GM12878 (cell line): ENCODE results near the gene SPATA31C1. TPM values are rescaled to one million over a fixed set of nuclear protein-coding genes. Genes with fewer than 3 reads are reported as not detected.

ENCODE experiments used
- ATAC-seq: fragments of 200-7000 bp; cut with Tn5 transposase; 3 replicates; pipeline ENCODE4 v1.9.1; 2020; ENCODE audit warnings: mild to moderate bottlenecking, moderate library complexity
- BruUV-seq: library from RNA; stranded (reverse); fragments of 400-500 nt; replicated peaks from 2 replicates; lab custom pipeline; 2021; lab: Mats Ljungman, UMichigan
- CTCF ChIA-PET: fragments of 300-600 bp; sonication (Branson Sonifier 250); formaldehyde crosslinking; extraction: SDS; loops from one replicate; lab custom pipeline; 2021; ENCODE audit warnings: inconsistent platforms; lab: Yijun Ruan, JAX
- POLR2A ChIA-PET: fragments of 350-600 bp; formaldehyde crosslinking; extraction: SDS; loops from one replicate; lab custom pipeline; 2021; ENCODE audit warnings: inconsistent platforms; lab: Charles Lee
- RAD21 ChIA-PET: fragments of 300-600 bp; sonication (Branson Sonifier 250); formaldehyde crosslinking; loops from one replicate; lab custom pipeline; 2023; ENCODE audit warnings: antibody characterized with exemption; ENCODE audit not compliant: unreplicated experiment; lab: Charles Lee
- SMC1A ChIA-PET: fragments of 300-600 bp; sonication (Branson Sonifier 250); formaldehyde crosslinking; loops from one replicate; lab custom pipeline; 2023; ENCODE audit not compliant: unreplicated experiment, uncharacterized antibody; lab: Charles Lee
- DNase-seq: peaks from one replicate; pipeline ENCODE4 v3.0.0-alpha.2; 2011; ENCODE audit warnings: low read depth, low spot score
- FAIRE-seq: peaks from 3 replicates; lab custom pipeline; 2011; peaks lifted over from hg19 to GRCh38; lab: Jason Lieb, UNC
- H2AFZ ChIP-seq: 2 replicates; pipeline ENCODE4 v1.6.0; 2011; ENCODE audit warnings: low read depth, low read length, control low read depth; ENCODE audit not compliant: control insufficient read depth
- H3K27ac ChIP-seq: 2 replicates; pipeline ENCODE4 v1.5.1; 2011; ENCODE audit warnings: control low read depth; ENCODE audit not compliant: control insufficient read depth, insufficient read depth
- H3K27me3 ChIP-seq, 2 experiments: replicated peaks in 1 of 2; 2 replicates each; pipeline versions ENCODE4 v1.6.0 to v1.6.1; 2011; ENCODE audit warnings: low read length in 1 of 2; ENCODE audit not compliant: control insufficient read depth in 2 of 2, insufficient read depth in 2 of 2
- H3K36me3 ChIP-seq, 2 experiments: 2 replicates each; pipeline ENCODE4 v1.5.1; 2011; ENCODE audit warnings: low read length in 1 of 2; ENCODE audit not compliant: control insufficient read depth in 2 of 2, insufficient read depth in 2 of 2
- H3K4me1 ChIP-seq: 2 replicates; pipeline ENCODE4 v1.6.1; 2011; ENCODE audit warnings: mild to moderate bottlenecking, low read length, moderate library complexity, mixed read lengths; ENCODE audit not compliant: control insufficient read depth, insufficient read depth
- H3K4me2 ChIP-seq: 2 replicates; pipeline ENCODE4 v1.6.0; 2011; ENCODE audit warnings: control low read depth; ENCODE audit not compliant: control insufficient read depth, insufficient read depth
- H3K4me3 ChIP-seq: fragments of 200-600 bp; sonication (generic); 2 replicates; pipeline ENCODE4 v1.5.1; 2016
- H3K79me2 ChIP-seq: 2 replicates; pipeline ENCODE4 v1.6.0; 2011; ENCODE audit warnings: low read length; ENCODE audit not compliant: control insufficient read depth, insufficient read depth
- H3K9ac ChIP-seq: 2 replicates; pipeline ENCODE4 v1.8.0; 2011; ENCODE audit warnings: low read length, control low read depth, mixed read lengths; ENCODE audit not compliant: control insufficient read depth, insufficient read depth
- H3K9me3 ChIP-seq: replicated peaks from 3 replicates; pipeline ENCODE4 v1.5.1; 2011; ENCODE audit warnings: mild to moderate bottlenecking, low read length; ENCODE audit not compliant: control insufficient read depth, insufficient read depth
- H4K20me1 ChIP-seq: 2 replicates; pipeline ENCODE4 v1.6.0; 2011; ENCODE audit not compliant: control insufficient read depth, insufficient read depth
- RB1 ChIP-seq: fragments of 450-650 bp; formaldehyde crosslinking; IDR thresholded peaks from 2 replicates; pipeline ENCODE4 v1.6.1; 2017; ENCODE audit warnings: mild to moderate bottlenecking, borderline replicate concordance
- ZZZ3 ChIP-seq: IDR thresholded peaks from 2 replicates; pipeline ENCODE4 v1.6.1; 2011; ENCODE audit warnings: low read depth; ENCODE audit not compliant: control insufficient read depth, insufficient read length
- WGBS: methylation state at CpG from one replicate; pipeline ENCODE4 v1.1.6; 2016; ENCODE audit warnings: low lambda C conversion rate; ENCODE audit not compliant: insufficient replicate concordance, insufficient coverage; ENCODE audit errors: missing lambda C conversion rate; 5-methylcytosine and 5-hydroxymethylcytosine counted together
- in situ Hi-C: fragments of 300-500 bp; cut with MboI; formaldehyde crosslinking; loops from 9 replicates; pipeline ENCODE4 v1.14.3; 2018; ENCODE audit warnings: mixed read lengths
- intact Hi-C: fragments of 100-400 bp; cut with micrococcal nuclease; formaldehyde crosslinking; loops from one replicate; pipeline ENCODE4 v1.14.2; 2022; ENCODE audit not compliant: unreplicated experiment
- polyA plus RNA-seq, 11 experiments: library from polyadenylated mRNA; depleted of rRNA in 4 of 11; unstranded in 6 of 11; stranded (reverse) in 5 of 11; fragments of >200 nt; fragmentation: Nextera tagmentation in 4 of 11; fragmentation: Illumina TruSeq in 1 of 11; extraction: Ambion mirVana in 4 of 11; extraction: Trizol in 1 of 11; gene quantifications; 1 replicate in 1 of 11; 2 replicates in 10 of 11; pipeline versions ENCODE4 v1.2.1 to v1.2.3, GENCODE V29; 2011 to 2016; ENCODE audit warnings: inconsistent platforms in 2 of 11, missing spikeins in 2 of 11, low read depth in 1 of 11
- total RNA-seq, 4 experiments: library from RNA; depleted of rRNA in 3 of 4; stranded (reverse); fragments of >200 nt in 3 of 4; fragmentation: Illumina TruSeq in 1 of 4; extraction: Trizol in 1 of 4; gene quantifications; 2 replicates each; pipeline versions ENCODE4 v1.2.1 to v1.2.3, GENCODE V29; 2013 to 2021
- TF ChIP-seq, protein P1 (sequence below): IDR thresholded peaks from 2 replicates; pipeline ENCODE4 v1.6.1; 2012; ENCODE audit warnings: low read depth, low read length, improper control_type of control experiment

The SPATA31C1 gene
- total and polyA plus RNA-seq, 10 of the 15 experiments (the other 5 are each of a cell fraction or from before 2014, with no cell fraction given), result not detected

DNA sequence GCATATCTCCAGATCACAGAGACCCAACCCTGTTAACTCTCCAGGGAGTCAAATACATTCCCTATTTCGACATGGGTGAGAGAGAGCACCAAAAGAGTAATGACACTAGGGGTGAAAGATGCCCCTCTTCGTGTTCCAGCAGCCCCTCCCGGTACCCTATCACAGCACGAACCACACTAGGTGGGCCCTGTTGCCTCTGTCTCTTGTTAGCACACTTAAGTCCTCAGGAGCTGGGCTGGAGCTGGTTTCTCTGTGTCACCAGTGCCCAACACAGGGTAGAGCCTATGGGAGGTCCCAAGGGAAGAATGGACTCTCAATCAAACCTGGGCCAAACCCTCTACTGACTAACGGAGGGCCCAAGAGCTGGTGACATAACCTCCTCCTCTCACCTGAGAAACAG is 55.4 kb downstream of the SPATA31C1 start:
- no peak overlapping the region for H3K27ac ChIP-seq
- ATAC-seq (no peak), FAIRE-seq (no peak), DNase-seq (no peak)
- H4K20me1 ChIP-seq, result no peaks in the 10 kb centered on the region
- no peaks in the 10 kb centered on the region for H3K36me3 ChIP-seq
- H3K9me3 ChIP-seq, result peaks cover 4% of the 10 kb centered on the region; the same call in 1 of the 3 replicates
- no peaks in the 10 kb centered on the region for H3K27me3 ChIP-seq
- WGBS, result 7% methylated on average over 5 of the region's 5 CpGs
- H3K79me2 ChIP-seq, result no peaks in the 10 kb centered on the region
- H2AFZ ChIP-seq, result no peak overlapping the region
- H3K4me2 ChIP-seq, result no peak overlapping the region
- in situ Hi-C loops (no loop called here), intact Hi-C loops (no loop called here)
- SMC1A ChIA-PET, result no interaction called here
- CTCF ChIA-PET, result no interaction called here
- TF ChIP-seq, protein P1, sequence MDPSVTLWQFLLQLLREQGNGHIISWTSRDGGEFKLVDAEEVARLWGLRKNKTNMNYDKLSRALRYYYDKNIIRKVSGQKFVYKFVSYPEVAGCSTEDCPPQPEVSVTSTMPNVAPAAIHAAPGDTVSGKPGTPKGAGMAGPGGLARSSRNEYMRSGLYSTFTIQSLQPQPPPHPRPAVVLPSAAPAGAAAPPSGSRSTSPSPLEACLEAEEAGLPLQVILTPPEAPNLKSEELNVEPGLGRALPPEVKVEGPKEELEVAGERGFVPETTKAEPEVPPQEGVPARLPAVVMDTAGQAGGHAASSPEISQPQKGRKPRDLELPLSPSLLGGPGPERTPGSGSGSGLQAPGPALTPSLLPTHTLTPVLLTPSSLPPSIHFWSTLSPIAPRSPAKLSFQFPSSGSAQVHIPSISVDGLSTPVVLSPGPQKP, result no peak
- TF ChIP-seq ZZZ3, result no peak
- TF ChIP-seq RB1, result no peak
- no peaks in the 10 kb centered on the region; the same call in 1 of the 2 replicates for H3K4me1 ChIP-seq
- no peak overlapping the region for H3K9ac ChIP-seq
- RAD21 ChIA-PET, result no interaction called here
- POLR2A ChIA-PET, result no interaction called here
- BruUV-seq, result no TSS peak
- no peak overlapping the region for H3K4me3 ChIP-seq

Other genes with a start within 250 kb of the SPATA31C1 start
- gene CTSL, start 191.8 kb upstream of the SPATA31C1 start, total RNA-seq (2014; rRNA removed), result not detected in 2 replicates
- gene CTSL, start 191.8 kb upstream of the SPATA31C1 start, total RNA-seq (2014; rRNA removed; fragmentation: Illumina TruSeq; extraction: Trizol), result not detected in 2 replicates
- 0.72 TPM in 1 of 2 replicates, not detected in the other for gene CTSL, start 191.8 kb upstream of the SPATA31C1 start, total RNA-seq (2021)
- not detected in 2 replicates for gene CTSL, start 191.8 kb upstream of the SPATA31C1 start, polyA plus RNA-seq (2011; rRNA removed)
- not detected in 2 replicates for gene CTSL, start 191.8 kb upstream of the SPATA31C1 start, polyA plus RNA-seq (2014; fragmentation: Illumina TruSeq; extraction: Trizol)
- gene CTSL, start 191.8 kb upstream of the SPATA31C1 start, polyA plus RNA-seq (2014; fragmentation: Nextera tagmentation; extraction: Ambion mirVana), result not detected
- gene CTSL, start 191.8 kb upstream of the SPATA31C1 start, polyA plus RNA-seq (2014; rRNA removed), result not detected in 2 replicates
- under 1 TPM in 1 of 2 experiments, not detected in 1; 0.24 TPM for gene CTSL, start 191.8 kb upstream of the SPATA31C1 start, polyA plus RNA-seq (2016; fragmentation: Nextera tagmentation; extraction: Ambion mirVana)
- not detected in 2 replicates for gene SPATA31E1, start 35.1 kb upstream of the SPATA31C1 start, total RNA-seq (2014; rRNA removed)
- not detected in 2 replicates for gene SPATA31E1, start 35.1 kb upstream of the SPATA31C1 start, total RNA-seq (2014; rRNA removed; fragmentation: Illumina TruSeq; extraction: Trizol)
- not detected in 2 replicates for gene SPATA31E1, start 35.1 kb upstream of the SPATA31C1 start, total RNA-seq (2021)
- gene SPATA31E1, start 35.1 kb upstream of the SPATA31C1 start, polyA plus RNA-seq (2011; rRNA removed), result not detected in 2 replicates
- gene SPATA31E1, start 35.1 kb upstream of the SPATA31C1 start, polyA plus RNA-seq (2014; fragmentation: Illumina TruSeq; extraction: Trizol), result not detected in 2 replicates
- not detected for gene SPATA31E1, start 35.1 kb upstream of the SPATA31C1 start, polyA plus RNA-seq (2014; fragmentation: Nextera tagmentation; extraction: Ambion mirVana)
- gene SPATA31E1, start 35.1 kb upstream of the SPATA31C1 start, polyA plus RNA-seq (2014; rRNA removed), result not detected in 2 replicates
- gene SPATA31E1, start 35.1 kb upstream of the SPATA31C1 start, polyA plus RNA-seq (2016; fragmentation: Nextera tagmentation; extraction: Ambion mirVana), result not detected
- gene CDK20, start 56.6 kb downstream of the SPATA31C1 start, total RNA-seq (2014; rRNA removed), result under 0.01 and 0.06 TPM in 2 replicates
- gene CDK20, start 56.6 kb downstream of the SPATA31C1 start, total RNA-seq (2014; rRNA removed; fragmentation: Illumina TruSeq; extraction: Trizol), result not detected in 2 replicates
- 0.11 TPM in 1 of 2 replicates, not detected in the other for gene CDK20, start 56.6 kb downstream of the SPATA31C1 start, total RNA-seq (2021)
- not detected in 2 replicates for gene CDK20, start 56.6 kb downstream of the SPATA31C1 start, polyA plus RNA-seq (2011; rRNA removed)
- 0.04 TPM in 1 of 2 replicates, not detected in the other for gene CDK20, start 56.6 kb downstream of the SPATA31C1 start, polyA plus RNA-seq (2014; fragmentation: Illumina TruSeq; extraction: Trizol)
- under 1 TPM in 1 of 2 experiments, not detected in 1; 0.05 TPM for gene CDK20, start 56.6 kb downstream of the SPATA31C1 start, polyA plus RNA-seq (2014; fragmentation: Nextera tagmentation; extraction: Ambion mirVana)
- 0.03 and 0.20 TPM in 2 replicates for gene CDK20, start 56.6 kb downstream of the SPATA31C1 start, polyA plus RNA-seq (2014; rRNA removed)
- not detected for gene CDK20, start 56.6 kb downstream of the SPATA31C1 start, polyA plus RNA-seq (2016; fragmentation: Nextera tagmentation; extraction: Ambion mirVana)
- not detected in 2 replicates for gene SPATA31C2, start 220.5 kb downstream of the SPATA31C1 start, total RNA-seq (2014; rRNA removed)
- not detected in 2 replicates for gene SPATA31C2, start 220.5 kb downstream of the SPATA31C1 start, total RNA-seq (2014; rRNA removed; fragmentation: Illumina TruSeq; extraction: Trizol)
- not detected in 2 replicates for gene SPATA31C2, start 220.5 kb downstream of the SPATA31C1 start, total RNA-seq (2021)
- gene SPATA31C2, start 220.5 kb downstream of the SPATA31C1 start, polyA plus RNA-seq (2011; rRNA removed), result not detected in 2 replicates
- gene SPATA31C2, start 220.5 kb downstream of the SPATA31C1 start, polyA plus RNA-seq (2014; fragmentation: Illumina TruSeq; extraction: Trizol), result not detected in 2 replicates
- gene SPATA31C2, start 220.5 kb downstream of the SPATA31C1 start, polyA plus RNA-seq (2014; fragmentation: Nextera tagmentation; extraction: Ambion mirVana), result not detected
- gene SPATA31C2, start 220.5 kb downstream of the SPATA31C1 start, polyA plus RNA-seq (2014; rRNA removed), result not detected in 2 replicates
- gene SPATA31C2, start 220.5 kb downstream of the SPATA31C1 start, polyA plus RNA-seq (2016; fragmentation: Nextera tagmentation; extraction: Ambion mirVana), result not detected